GOT3 (cell line): ENCODE data around the gene DDIT3.
"Not testable (repeated sequence)": the region's sequence is repeated elsewhere in the genome, so short reads cannot be mapped to it uniquely, and the experiment has no call there.

Experiments
- DNase-seq: peaks from one replicate; lab custom pipeline; 2025; ENCODE audit warnings: mixed read lengths; lab: John Stamatoyannopoulos, UW

DDIT3 gene, protein sequence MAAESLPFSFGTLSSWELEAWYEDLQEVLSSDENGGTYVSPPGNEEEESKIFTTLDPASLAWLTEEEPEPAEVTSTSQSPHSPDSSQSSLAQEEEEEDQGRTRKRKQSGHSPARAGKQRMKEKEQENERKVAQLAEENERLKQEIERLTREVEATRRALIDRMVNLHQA

GRCh38 chr12:57520053-57520818 is at the start of gene DDIT3:
Gene DDIT3 (minus strand): TSS chr12:57520514. CDS start chr12:57517406, 3,108 bp downstream.
- DNase-seq = peak; percentile 100

DNA sequence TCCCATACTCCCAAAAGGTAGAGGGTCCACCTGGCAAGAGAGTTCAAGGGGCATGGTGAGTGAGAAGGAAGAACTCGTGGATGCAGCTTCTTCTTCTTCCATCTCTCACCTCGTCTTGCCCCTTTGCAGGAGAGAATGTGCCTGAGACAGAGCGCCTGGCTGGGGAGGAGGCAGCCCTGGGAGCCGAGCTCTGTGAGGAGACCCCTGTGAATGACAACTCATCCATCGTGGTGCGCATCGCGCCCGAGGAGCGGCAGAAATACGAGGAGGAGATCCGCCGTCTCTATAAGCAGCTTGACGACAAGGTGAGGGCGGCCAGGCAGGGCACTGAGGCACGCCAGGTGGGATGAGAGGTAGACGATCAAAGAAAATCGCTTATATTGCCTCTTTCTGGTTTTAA is 49.5 kb upstream of the DDIT3 start:
- DNase-seq = no peak

DNA sequence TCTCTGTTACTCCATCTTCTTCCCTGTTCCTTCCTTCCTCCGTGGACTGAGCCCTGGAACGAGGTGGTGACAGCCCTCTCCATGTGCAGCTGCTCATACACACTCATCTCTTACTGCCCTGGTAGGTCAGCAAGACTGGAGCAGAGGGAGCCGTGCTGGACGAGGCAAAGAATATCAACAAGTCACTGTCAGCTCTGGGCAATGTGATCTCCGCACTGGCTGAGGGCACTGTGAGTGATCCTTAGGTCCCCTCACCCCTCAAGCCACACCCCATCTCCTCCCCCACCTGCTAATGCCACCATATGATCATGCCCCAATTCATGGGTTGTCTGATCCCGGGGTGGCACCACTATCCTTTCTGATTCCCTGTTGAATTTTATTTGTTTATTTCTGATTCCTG is 48.5 kb upstream of the DDIT3 start:
- no peak for DNase-seq

GRCh38 chr12:57564178-57564740 is 43.9 kb upstream of the DDIT3 start:
- DNase-seq = no peak

DNA sequence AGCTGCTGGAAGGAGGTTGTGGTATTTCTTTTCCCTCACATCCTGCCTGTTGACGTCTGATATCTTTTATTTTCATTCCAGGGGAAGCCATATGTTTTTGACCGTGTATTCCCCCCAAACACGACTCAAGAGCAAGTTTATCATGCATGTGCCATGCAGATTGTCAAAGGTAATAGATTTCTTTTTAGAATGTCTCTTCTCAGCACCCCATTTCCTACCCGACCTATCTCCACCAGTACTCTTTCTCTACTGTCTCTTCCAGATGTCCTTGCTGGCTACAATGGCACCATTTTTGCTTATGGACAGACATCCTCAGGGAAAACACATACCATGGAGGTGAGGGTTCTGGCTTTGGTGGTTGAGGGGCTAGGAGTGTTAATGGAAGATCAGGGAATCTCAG is 43.0 kb upstream of the DDIT3 start:
- DNase-seq = no peak

GRCh38 chr12:57561117-57561516 is 40.8 kb upstream of the DDIT3 start:
- not testable (repeated sequence) for DNase-seq

DNA sequence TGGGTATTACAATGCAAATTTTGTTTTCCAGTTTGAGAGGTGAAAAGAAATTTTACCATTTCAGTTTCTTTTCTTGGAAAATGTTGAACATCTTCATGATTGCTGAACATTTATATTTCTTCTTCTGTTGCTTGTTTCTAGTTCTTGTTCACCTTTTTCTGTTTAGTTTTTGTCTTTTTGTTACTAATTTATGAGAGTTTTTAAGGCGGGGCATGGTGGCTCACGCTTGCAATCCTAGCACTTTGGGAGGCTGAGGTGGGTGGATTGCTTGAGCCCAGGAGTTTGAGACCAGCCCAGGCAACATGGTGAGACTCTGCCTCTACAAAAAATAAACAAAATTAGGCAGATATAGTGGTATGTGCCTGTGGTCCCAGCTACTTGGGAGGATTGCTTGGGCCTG is 40.2 kb upstream of the DDIT3 start:
- no peak for DNase-seq

DNA sequence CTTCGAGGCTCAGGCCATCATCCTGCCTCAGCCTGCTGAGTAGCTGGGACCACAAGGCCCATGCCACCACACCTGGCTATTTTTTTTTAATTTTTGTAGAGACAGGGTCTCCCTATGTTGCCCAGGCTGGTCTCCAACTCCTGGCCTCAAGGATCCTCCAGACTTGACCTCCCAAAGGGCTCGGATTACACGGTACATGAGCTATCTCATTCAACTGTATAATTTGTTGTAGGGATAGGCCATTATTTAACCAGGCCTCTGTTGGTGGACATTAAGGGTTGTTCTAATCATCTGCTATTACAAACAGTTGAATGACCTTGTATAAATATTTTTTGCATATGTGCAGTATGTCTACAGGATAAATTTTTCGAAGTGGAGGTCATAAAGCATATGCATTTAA is 38.5 kb upstream of the DDIT3 start:
- no peak for DNase-seq

DNA sequence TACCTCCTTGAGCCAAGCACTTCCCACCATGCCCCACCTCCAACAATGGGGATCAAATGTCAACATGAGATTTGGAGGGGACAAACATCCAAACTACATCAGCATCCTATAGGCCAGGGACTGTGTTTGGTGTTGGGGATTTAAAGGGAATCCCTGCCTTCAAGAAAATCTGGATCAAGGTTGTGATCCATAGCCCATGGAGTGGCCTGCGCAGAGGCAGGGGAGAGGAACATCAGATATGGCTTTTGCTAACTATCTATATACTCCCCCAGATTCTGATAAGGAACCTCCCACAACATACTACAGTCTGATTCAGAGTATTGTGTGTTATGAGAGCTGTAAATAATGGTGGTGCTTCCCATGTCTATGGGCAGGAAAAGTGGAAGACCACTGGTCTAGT is 34.6 kb upstream of the DDIT3 start:
- no peak for DNase-seq

DNA sequence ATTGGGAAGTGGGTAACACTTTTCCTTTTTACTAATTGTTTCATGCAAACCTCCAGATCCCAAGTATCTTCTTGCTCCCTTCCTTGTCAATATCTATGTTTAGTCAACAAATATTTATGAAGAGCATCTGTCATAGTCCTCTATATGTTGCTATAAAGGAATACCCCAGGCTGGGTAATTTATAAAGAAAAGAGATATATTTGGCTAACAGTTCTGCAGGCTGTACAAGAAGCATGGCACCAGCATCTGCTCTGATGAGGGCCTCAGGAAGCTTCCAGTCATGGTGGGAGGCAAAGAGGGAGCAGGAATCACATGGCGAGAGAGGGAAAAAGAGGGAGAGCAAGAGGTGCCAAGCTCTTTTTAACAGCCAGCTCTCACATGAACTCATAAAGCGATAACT is 34.1 kb upstream of the DDIT3 start:
- no peak for DNase-seq

DNA sequence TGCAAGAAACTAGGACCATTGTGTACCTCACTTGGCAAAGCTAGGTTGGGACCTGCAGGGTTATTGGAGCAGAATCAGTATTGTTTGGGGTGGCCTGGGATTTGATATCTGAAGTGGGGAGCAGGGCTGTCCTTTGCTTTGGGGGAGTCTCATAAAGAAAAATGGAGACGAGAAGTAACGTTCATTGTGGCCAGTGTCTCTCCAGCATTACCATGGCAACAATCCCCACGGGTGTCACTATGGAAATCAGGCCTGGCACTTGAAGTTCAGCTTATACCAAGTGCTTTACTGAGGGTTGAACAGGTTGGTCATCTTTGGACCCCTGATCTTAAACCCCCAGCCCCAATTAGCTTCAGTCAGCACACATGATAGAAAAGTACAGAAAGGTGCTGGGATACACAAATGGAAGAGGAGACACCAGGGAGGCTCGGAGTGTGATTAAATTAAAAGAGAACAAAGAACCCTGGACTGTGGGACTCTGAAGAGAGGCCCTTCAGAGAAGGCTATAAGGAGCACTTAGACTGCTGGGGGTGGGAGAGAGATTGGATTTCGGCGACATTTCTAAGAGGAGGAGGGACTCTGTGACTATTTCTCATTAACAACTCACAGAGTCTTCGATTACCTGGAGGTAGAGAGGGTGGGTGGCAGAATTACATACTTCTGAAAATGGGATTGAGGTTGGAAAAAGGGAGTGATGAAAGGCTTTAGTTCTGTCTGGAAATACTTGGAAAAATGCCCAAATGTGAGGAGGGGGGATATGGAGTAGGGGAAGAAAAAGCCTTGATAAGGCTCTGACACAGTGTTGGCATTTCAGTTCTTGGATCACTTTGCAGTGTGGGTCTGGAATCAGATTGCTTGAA is 33.3 kb upstream of the DDIT3 start:
- no peak for DNase-seq

DNA sequence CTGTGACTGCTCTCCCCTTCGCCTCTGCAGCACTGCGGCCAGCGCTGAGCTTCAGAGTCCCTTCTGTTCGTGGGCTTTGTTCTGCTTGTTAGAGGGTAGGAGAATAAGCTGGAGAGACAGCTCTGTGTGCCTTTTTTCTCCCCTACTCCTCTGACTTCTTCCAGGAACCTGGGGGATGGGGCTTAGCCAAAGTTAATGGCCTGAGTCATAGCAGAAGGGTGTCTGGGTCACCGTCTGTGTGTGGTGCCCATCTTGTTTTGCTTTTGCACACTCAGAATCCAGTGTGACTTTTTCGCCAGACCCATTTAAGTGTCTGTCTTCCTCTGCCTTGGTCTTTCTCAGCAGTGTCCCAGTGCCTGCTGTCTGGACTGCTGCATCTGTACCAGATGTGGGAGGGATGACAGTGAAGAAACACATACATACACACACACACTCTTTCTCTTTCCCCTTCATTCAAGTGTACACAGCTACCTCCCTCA is 32.6 kb upstream of the DDIT3 start:
- DNase-seq = no peak

- no peak for DNase-seq
Measured at GRCh38 chr12:57552306-57552651, 32.0 kb upstream of the DDIT3 start.

DNA sequence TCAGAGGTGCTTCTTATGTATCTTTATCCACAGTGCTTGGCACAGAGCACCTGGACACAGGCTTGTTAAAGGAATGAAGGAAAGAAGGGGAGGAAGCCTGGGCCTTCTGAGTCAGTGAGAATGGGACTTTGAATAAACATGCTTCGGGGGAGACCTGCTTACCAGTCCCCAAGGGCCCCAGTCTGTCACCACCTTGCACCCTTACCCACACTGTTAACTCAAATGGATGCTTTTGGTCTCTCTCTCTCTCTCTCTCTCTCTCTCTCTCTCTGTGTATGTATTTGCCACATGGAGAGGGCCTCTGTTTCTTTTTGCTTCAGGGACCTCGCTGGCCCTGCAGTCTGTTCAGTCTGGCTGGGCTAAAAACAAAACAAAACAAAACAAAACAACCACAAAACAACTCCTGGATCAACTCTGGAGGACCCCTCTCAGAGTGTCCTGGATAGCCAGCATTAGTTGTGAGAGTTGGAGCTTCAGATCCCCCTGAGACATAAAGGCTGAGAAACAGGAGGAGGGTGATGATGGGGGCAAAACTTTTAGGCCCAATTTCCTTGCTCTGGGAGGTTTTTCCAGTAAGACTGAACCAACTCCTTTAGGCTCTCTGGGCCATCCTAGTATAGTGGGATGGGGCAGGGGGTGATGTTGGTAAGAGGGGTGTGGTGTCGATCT is 31.5 kb upstream of the DDIT3 start:
- DNase-seq = no peak

- no peak for DNase-seq
Measured at GRCh38 chr12:57550641-57551549, 30.6 kb upstream of the DDIT3 start.

DNA sequence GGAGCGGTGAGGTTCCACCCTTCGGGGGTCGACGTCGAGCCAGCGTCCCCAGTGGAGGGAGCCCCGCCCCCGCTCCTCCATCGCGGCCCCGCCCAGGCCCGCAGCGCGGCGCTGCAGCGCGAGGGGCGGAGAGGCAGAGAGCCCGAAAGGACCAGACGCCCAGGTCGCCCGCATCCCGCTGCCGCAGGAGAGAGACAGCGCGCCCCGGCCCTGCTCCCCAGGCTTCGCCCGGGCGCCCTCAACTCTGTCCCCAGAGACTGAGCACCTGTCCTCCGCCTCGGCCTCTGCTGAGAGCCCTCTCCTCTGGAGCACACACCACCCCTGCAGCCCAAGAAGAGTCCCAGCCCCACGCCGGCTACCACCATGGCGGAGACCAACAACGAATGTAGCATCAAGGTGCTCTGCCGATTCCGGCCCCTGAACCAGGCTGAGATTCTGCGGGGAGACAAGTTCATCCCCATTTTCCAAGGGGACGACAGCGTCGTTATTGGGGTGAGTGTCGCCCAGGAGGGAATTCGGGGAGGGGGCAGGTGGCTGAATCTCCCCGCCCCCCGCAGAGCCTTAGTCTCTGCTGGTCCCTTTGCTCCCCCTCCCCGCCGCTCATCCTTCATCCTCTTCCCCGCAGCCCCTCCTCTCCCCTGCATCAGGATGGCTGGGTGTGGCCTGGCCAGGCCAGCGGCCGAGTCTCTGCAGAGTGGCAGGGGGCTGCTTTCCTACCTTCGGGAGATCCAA is 29.8 kb upstream of the DDIT3 start, which contains the start of gene KIF5A:
Gene KIF5A (plus strand): TSS at position 136 of the 732 bp plus-strand sequence. CDS start 228 bp downstream, at position 364.
- DNase-seq = no peak

- DNase-seq = no peak
Measured at GRCh38 chr12:57549203-57549908, 29.0 kb upstream of the DDIT3 start.

- no peak for DNase-seq
Measured at GRCh38 chr12:57548488-57548887, 28.2 kb upstream of the DDIT3 start.

- DNase-seq = no peak
Measured at GRCh38 chr12:57548013-57548315, 27.6 kb upstream of the DDIT3 start.
